HepG2 (cell line): ENCODE data around the gene KARS1. TPM values are rescaled to one million over a fixed set of nuclear protein-coding genes. Genes with fewer than 3 reads are reported as not detected.

Source experiments
- ATF2 ChIP-seq: sonication (generic); formaldehyde crosslinking; IDR thresholded peaks from 2 replicates; pipeline ENCODE4 v1.4.0; 2020; ENCODE audit warnings: missing genetic modification reagents
- ATF3 ChIP-seq: sonication (generic); formaldehyde crosslinking; IDR thresholded peaks from 2 replicates; pipeline ENCODE4 v1.4.0; 2020; ENCODE audit warnings: missing genetic modification reagents
- EHMT2 ChIP-seq: fragments of 200-600 bp; sonication (generic); IDR thresholded peaks from 2 replicates; pipeline ENCODE4 v1.7.0; 2017; ENCODE audit warnings: antibody characterized with exemption, low read depth, low read length, borderline replicate concordance
- KLF12 ChIP-seq: sonication (generic); formaldehyde crosslinking; IDR thresholded peaks from 2 replicates; pipeline ENCODE4 v1.4.0; 2020; ENCODE audit warnings: missing genetic modification reagents, borderline replicate concordance
- KMT2A ChIP-seq: sonication (generic); formaldehyde crosslinking; IDR thresholded peaks from 2 replicates; pipeline ENCODE4 v1.4.0; 2020; ENCODE audit warnings: missing genetic modification reagents
- MLLT10 ChIP-seq: sonication (generic); formaldehyde crosslinking; IDR thresholded peaks from 2 replicates; pipeline ENCODE4 v1.4.0; 2020; ENCODE audit warnings: missing genetic modification reagents
- POGK ChIP-seq: sonication (generic); formaldehyde crosslinking; conservative IDR thresholded peaks from 2 replicates; pipeline ENCODE4 v1.8.0; 2022; ENCODE audit warnings: mild to moderate bottlenecking, moderate library complexity, missing genetic modification reagents
- SPEN ChIP-seq: sonication (generic); formaldehyde crosslinking; IDR thresholded peaks from 2 replicates; pipeline ENCODE4 v1.5.1; 2020; ENCODE audit warnings: low read depth, mild to moderate bottlenecking, missing genetic modification reagents
- SUZ12 ChIP-seq: fragments of 150-350 bp; IDR thresholded peaks from 2 replicates; pipeline ENCODE4 v1.6.1; 2014; ENCODE audit warnings: low read depth, low read length
- TEAD3 ChIP-seq: optimal IDR thresholded peaks from 2 replicates; pipeline ENCODE3; 2016; ENCODE audit warnings: borderline replicate concordance
- THAP9 ChIP-seq: sonication (generic); formaldehyde crosslinking; IDR thresholded peaks from 2 replicates; pipeline ENCODE4; 2020; ENCODE audit warnings: missing genetic modification reagents, mild to moderate bottlenecking, borderline replicate concordance
- TSC22D2 ChIP-seq: sonication (generic); formaldehyde crosslinking; IDR thresholded peaks from 2 replicates; pipeline ENCODE4 v1.5.1; 2020; ENCODE audit warnings: missing genetic modification reagents, mild to moderate bottlenecking, borderline replicate concordance
- ZEB1 ChIP-seq: IDR thresholded peaks from 2 replicates; pipeline ENCODE4 v1.6.1; 2012; ENCODE audit warnings: mild to moderate bottlenecking, low read depth, inconsistent platforms; ENCODE audit not compliant: insufficient replicate concordance
- ZHX1 ChIP-seq: sonication (generic); formaldehyde crosslinking; IDR thresholded peaks from 2 replicates; pipeline ENCODE4 v1.8.1; 2022; ENCODE audit warnings: low read depth, mild to moderate bottlenecking, missing genetic modification reagents
- ZMYM3 ChIP-seq: sonication (generic); formaldehyde crosslinking; IDR thresholded peaks from 2 replicates; pipeline ENCODE4 v1.5.1; 2020; ENCODE audit warnings: mild to moderate bottlenecking, missing genetic modification reagents
- ZNF350 ChIP-seq: sonication (generic); formaldehyde crosslinking; IDR thresholded peaks from 2 replicates; pipeline ENCODE4 v1.4.0; 2020; ENCODE audit warnings: mild to moderate bottlenecking, low read depth, missing genetic modification reagents, borderline replicate concordance
- ZNF567 ChIP-seq: sonication (generic); formaldehyde crosslinking; IDR thresholded peaks from 2 replicates; pipeline ENCODE4 v1.8.1; 2023; ENCODE audit warnings: mild to moderate bottlenecking, missing genetic modification reagents, borderline replicate concordance
- ZNF7 ChIP-seq: IDR thresholded peaks from 2 replicates; pipeline ENCODE4 v1.6.1; 2016; ENCODE audit warnings: missing biosample characterization, missing genetic modification reagents
- ZNF709 ChIP-seq: sonication (generic); formaldehyde crosslinking; IDR thresholded peaks from 2 replicates; pipeline ENCODE4 v1.5.0; 2020; ENCODE audit warnings: mild to moderate bottlenecking, missing genetic modification reagents
- polyA plus RNA-seq, 8 experiments: library from polyadenylated mRNA; depleted of rRNA in 3 of 8; stranded (reverse) in 7 of 8; unstranded in 1 of 8; fragments of >200 nt; fragmentation: Illumina TruSeq in 4 of 8; extraction: Trizol in 4 of 8; gene quantifications; 2 replicates each; pipeline versions ENCODE4 v1.2.1 to v1.2.3, GENCODE V29; 2011 to 2016; ENCODE audit warnings: low read depth in 4 of 8, missing spikeins in 1 of 8, mixed read lengths in 1 of 8; ENCODE audit not compliant: insufficient read depth in 1 of 8
- total RNA-seq, 5 experiments: library from RNA; depleted of rRNA; stranded (reverse); fragments of >200 nt; fragmentation: Illumina TruSeq; extraction: Trizol; gene quantifications; 2 replicates each; pipeline ENCODE4 v1.2.3, GENCODE V29; 2016; ENCODE audit warnings: low read depth in 1 of 5

Gene KARS1
- total and polyA plus RNA-seq, 2 of the 13 experiments (the other 11 are each of a cell fraction or from before 2014, with no cell fraction given), result 141 to 276 TPM

GRCh38 chr16:75622761-75623605 lies 24.5 kb downstream of the KARS1 start, which contains the start of gene ADAT1 (continued):
- TF ChIP-seq EHMT2, result no peak
- no peak for TF ChIP-seq ZEB1
- TF ChIP-seq THAP9 (CRISPR knock-in tag), result peak; percentile 88; the same call in 1 of the 2 replicates
- TF ChIP-seq ZHX1 (CRISPR knock-in tag), result peak; percentile 73; the same call in 1 of the 2 replicates
- TF ChIP-seq TEAD3 (CRISPR knock-in tag), result peak; percentile 69
- TF ChIP-seq KMT2A (CRISPR knock-in tag), result peak; percentile 86
- peak; percentile 93 for TF ChIP-seq ZNF350
- TF ChIP-seq ZMYM3 (CRISPR knock-in tag), result no peak
- TF ChIP-seq SUZ12, result peak; percentile 89
- 0 out of 2 replicates have a peak, but pooled peaks have one; percentile 60 for TF ChIP-seq TSC22D2 (CRISPR knock-in tag)
- TF ChIP-seq ZNF7 (CRISPR knock-in tag), result no peak
- peak; percentile 91 for TF ChIP-seq SPEN (CRISPR knock-in tag)
- peak; percentile 25; the same call in 1 of the 2 replicates for TF ChIP-seq KLF12
- TF ChIP-seq ZNF567 (CRISPR knock-in tag), result no peak
- TF ChIP-seq POGK (CRISPR knock-in tag), result 0 out of 2 replicates have a peak, but pooled peaks have one; percentile 38
- peak; percentile 88 for TF ChIP-seq ATF2 (CRISPR knock-in tag)
- TF ChIP-seq ZNF709 (CRISPR knock-in tag), result 0 out of 2 replicates have a peak, but pooled peaks have one; percentile 35
- TF ChIP-seq ATF3 (CRISPR knock-in tag), result peak; percentile 55; the same call in 1 of the 2 replicates
- no peak for TF ChIP-seq MLLT10
